NB4 (cell line): ENCODE data around the gene TSSC4.

ENCODE experiments used
- MYC ChIP-seq: IDR thresholded peaks from 2 replicates; pipeline ENCODE4 v1.6.1; 2011; ENCODE audit warnings: low read depth, low read length
- POLR2A ChIP-seq: IDR thresholded peaks from 2 replicates; pipeline ENCODE4 v1.6.1; 2011; ENCODE audit warnings: mild to moderate bottlenecking; ENCODE audit not compliant: insufficient read length; ENCODE audit errors: extremely low read depth
- TF ChIP-seq, protein P1 (sequence below): IDR thresholded peaks from one replicate; pipeline ENCODE4 v1.5.1; 2012; ENCODE audit warnings: low read depth, low read length

DNA sequence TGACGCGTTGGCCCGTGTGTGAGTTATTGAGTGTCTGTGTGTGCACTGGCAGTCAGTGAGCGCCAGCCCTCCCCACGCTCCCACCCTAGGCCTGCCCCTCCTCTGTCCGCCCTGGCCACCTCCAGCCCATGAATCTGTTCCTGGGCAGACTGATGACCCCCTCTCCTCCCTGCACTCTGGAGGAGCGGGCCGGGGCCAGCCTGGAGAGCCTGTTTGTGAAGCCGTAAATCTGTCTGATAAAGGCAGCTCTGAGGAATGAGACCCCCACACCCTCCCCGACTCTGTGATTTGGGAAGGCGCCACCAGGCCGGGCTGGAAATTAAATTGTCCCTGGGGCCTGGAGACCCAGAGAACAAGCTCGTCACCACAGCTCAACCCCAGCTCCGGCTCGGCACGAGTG lies 8.6 kb downstream of the TSSC4 start:
- TF ChIP-seq, protein P1, sequence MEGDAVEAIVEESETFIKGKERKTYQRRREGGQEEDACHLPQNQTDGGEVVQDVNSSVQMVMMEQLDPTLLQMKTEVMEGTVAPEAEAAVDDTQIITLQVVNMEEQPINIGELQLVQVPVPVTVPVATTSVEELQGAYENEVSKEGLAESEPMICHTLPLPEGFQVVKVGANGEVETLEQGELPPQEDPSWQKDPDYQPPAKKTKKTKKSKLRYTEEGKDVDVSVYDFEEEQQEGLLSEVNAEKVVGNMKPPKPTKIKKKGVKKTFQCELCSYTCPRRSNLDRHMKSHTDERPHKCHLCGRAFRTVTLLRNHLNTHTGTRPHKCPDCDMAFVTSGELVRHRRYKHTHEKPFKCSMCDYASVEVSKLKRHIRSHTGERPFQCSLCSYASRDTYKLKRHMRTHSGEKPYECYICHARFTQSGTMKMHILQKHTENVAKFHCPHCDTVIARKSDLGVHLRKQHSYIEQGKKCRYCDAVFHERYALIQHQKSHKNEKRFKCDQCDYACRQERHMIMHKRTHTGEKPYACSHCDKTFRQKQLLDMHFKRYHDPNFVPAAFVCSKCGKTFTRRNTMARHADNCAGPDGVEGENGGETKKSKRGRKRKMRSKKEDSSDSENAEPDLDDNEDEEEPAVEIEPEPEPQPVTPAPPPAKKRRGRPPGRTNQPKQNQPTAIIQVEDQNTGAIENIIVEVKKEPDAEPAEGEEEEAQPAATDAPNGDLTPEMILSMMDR = no peak
- no peak for TF ChIP-seq MYC
- TF ChIP-seq POLR2A = no peak
